COR-L47 (cell line): ENCODE data around the gene NEIL3.

Experiments used
- DNase-seq: peaks from one replicate; lab custom pipeline; 2025; lab: John Stamatoyannopoulos, UW

The NEIL3 gene

GRCh38 chr4:177367336-177367735, 57.7 kb downstream of the NEIL3 start:
- no peak for DNase-seq

DNA sequence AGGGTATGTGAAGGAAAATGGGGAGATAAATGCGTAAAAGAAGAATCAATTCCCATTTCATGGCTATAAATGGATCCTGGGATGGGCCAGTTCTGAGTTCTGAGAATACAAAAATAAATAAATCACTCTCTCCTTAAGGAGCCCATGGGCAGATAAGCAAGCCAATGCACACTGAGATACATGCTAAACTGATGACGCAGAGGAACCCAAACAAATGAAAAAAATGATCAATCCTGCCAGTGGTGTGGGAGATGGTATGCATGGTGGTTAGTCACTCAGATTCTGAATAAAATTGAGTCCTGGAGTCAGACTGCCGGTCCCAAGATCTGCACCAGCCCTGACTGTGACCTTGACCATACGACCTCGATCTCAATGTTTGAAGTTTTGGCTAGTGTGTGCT, 59.7 kb downstream of the NEIL3 start:
- DNase-seq: no peak

DNA sequence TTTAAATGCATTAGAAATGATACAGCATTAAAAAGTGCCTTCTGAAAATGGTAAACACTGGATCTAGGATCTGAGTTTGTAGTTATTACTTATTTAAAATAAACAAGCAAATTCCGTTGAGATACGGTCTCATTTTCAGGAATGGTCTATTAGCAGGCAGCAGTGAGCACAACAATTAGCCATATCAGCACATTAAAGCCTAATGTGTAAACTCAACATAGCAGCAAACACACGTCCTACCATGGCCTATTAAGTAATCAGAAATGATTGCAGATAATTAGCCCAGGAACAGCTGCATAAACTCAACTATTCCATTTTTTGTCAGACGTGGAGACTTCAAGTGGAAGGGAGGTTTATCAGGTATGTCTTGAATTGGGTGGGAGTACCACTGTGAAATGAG, 61.8 kb downstream of the NEIL3 start:
- peak; percentile 40 for DNase-seq

- DNase-seq: no peak
These were observed 65.3 kb downstream of the NEIL3 start for GRCh38 chr4:177374966-177375365.

DNA sequence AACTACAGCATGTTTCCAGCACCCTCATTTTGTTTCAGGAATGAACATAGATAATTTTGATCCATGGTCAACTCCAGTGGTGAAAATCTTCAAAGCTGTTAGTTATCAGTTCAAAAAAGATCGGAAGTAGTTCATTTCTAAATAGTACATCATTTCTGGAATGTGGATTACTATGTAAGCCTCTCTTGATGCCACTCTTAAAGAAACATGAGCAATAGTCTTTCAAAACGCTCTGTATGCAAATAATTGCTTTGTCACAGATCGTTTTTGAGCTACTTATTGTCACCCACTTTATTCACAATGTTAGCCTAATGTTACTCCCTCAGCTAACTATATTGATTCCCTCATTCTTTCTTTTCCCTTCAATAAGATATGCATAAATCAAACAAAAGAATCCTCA, 65.7 kb downstream of the NEIL3 start:
- no peak for DNase-seq

GRCh38 chr4:177376024-177376423, 66.3 kb downstream of the NEIL3 start:
- DNase-seq: no peak

DNA sequence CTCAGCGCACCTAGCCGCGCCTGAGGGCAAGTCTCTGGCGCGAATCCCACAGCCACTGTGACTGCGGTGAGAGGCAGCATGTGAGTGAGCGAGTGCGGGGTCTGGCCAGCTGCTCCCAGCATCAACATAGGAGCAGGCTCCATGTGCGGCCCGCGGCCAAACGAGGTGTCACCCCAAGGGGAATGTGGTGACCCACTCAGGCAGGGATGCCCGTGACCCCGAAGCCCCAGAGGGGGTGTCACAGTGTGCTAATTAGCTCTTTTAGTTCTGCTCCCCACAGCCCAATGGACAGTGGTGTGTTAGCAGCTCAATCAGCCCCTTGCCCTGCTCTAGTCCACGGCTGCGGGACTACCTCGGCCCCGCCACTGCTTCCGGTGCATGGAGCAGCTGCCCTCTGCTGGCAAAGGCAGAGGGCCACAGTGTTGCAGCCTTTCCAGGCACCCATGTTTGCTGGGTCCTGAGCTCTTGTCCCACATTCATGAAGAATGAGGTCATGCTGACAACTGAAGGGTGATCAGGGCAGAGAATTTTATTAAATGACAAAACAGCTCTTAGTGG, 71.1 kb downstream of the NEIL3 start:
- DNase-seq: no peak

DNA sequence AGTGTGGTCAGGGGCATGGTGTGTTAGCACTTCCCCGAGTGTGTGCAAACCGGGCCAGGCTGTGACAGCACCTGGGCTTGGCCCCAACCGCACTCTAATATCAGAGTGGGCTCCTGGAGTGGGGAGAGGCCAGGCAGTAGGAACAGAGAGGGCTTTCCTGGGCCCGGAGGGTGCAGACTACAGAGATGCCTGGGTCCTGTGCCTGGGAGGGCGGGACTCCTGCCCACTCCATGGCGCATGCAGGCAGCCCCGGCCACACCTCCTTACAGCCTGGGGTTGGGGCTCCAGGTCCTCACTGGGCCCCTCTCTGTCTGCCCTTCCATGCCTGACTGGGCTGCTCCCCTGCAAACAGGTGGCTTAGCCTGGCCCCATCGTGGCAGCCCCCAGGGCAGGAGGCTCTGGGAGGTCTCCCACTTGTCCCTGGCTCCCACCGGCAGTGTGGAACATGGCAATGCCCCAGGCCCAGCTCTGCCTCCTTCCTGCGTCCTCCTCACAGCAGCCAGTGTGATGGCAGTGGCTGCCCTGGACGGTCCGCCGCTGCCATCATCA, 72.2 kb downstream of the NEIL3 start:
- no peak for DNase-seq

GRCh38 chr4:177384856-177385397, 75.3 kb downstream of the NEIL3 start:
- no peak for DNase-seq

- no peak for DNase-seq
These were observed 76.1 kb downstream of the NEIL3 start for GRCh38 chr4:177385576-177386277.

- DNase-seq: peak; percentile 46
These were observed 76.7 kb downstream of the NEIL3 start for GRCh38 chr4:177386278-177386815.

DNA sequence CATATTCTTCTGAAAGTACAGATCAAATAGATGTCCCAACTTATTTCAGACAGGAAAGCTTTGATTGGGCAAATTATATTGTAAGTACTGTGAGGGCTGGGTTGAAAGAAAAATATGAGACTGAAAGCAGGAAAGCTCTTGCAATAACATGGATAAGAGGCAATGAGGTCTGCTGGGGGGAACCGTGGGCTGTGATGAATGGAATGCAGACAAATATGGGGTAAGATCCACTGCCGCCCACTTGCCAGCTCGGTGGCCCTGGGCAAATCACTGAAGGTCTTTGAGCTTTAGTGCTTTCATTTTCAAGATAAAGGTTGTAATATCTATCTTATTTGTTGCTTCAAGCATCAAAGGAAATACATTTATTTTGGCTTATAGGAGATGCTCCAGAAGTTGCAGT, 81.6 kb downstream of the NEIL3 start:
- DNase-seq: no peak

DNA sequence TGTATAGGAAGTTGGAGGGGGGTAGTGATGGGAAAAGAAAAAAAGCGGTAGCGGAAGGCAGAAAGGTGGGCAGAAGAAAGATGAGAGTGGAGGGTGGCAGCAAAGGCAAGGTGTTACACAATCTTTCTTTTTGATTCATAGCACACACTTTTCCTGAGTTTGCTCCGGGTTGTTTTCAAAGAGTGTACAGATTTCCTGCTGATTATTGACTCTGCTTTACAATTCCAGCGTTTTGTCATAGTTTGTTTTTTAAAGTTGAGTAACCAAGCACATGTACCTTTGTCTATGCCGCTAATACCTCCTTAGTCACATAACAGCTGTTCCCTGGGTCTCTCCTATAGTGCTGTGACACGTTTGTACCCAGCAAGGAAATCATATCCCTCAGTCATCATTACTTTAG, 82.3 kb downstream of the NEIL3 start:
- DNase-seq: no peak

DNA sequence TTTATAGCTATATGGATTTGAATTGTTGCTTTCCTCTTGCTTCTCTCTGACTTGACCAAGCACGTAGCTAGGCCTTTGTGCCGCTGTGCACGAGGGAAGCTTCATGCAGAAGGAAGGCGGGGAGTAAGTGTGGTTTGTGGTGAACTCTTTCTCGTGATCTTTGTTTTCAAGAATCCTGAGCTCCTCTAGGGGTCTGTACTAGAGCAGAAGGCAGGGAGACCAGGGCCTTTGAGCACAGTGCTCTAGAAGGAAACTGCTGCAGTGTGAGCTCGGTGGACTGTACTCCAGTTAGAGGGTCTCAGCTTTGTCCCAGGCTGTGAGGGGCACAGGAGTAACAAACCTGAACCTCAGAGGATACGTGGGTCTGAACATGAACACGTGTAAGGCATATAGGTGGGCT, 83.6 kb downstream of the NEIL3 start:
- DNase-seq: no peak

DNA sequence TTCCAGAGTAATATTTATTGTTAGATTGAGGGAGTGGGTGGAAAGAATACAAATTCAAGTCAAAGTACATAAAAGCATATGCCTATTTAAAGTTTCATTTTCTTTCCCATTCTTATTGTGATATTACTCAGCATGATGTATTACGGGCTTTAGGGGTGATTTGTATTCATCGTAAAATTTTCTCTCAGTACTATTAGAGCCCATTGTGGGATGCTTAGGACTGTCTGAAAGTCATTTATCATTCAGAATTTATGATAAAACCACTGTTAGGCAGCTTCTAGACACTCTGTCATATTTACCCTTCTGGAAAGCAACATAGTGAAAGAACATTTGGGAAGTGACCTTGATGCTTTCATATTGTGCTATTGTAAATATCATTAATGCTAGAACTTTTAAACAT, 86.7 kb downstream of the NEIL3 start:
- DNase-seq: no peak

DNA sequence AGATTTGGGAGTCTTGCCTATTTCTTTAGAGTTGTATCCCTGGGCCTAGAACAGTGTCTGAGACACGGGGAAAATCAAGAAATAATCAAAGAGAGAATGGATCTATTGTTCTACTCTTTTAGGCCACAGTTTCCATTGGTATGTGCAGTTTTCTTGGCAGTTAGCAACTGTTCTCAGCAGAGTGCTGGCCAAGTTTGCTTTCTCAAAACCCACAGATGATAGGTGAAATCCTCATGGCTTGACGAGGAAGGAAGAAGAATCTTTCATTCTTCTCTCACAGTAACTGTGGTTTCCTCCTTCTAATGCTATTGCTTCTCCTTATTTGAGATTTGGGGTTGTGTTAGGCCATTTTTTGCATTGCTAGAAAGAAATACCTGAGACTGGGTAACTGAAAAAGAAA, 90.4 kb downstream of the NEIL3 start:
- no peak for DNase-seq

DNA sequence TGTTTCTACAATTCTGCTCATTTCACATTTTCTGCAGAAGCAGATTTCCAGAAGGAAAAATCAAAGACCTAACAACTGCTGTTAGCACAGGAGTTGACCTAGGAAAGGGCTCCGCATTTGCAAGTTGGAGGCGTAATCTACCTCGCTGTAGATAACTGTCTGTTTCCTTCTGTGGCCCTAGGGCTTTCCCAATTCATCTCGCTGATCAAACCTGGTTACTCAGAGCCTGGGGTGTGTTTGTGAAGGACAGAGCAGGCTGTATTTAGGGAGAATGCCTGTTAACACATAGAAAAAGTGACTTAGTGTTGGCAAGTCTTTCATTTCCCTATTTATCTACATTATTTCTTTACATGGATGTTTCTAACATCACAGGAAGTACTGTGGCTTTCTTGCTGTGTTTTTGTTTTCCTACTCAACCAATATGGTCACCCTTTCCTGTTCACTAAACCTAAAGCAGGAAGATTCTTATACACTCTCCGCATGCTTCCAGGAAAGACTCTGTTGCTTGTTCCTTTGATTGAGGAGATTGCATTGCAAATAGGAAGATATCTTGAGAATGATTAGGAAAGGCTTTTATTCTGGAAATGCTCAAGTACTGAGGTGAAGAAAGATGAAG, 92.1 kb downstream of the NEIL3 start:
- DNase-seq: no peak

DNA sequence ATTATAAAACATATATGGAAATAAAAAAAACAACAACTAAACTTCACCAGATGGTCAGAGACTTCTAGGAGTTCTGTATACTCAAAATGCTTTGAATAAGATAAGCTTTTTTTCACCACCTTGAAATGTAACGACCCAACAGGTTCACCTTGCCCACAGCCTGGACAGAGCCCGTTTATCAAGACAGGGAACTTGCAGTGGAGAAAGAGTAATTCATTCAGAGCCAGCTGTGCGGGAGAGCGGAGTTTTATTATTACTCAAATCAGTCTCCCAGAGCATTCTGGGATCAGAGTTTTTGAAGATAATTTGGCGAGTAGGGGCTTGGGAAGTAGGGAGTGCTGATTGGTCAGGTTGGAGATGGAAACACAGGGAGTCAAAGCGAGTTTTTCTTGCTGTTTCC, 94.1 kb downstream of the NEIL3 start:
- no peak for DNase-seq

DNA sequence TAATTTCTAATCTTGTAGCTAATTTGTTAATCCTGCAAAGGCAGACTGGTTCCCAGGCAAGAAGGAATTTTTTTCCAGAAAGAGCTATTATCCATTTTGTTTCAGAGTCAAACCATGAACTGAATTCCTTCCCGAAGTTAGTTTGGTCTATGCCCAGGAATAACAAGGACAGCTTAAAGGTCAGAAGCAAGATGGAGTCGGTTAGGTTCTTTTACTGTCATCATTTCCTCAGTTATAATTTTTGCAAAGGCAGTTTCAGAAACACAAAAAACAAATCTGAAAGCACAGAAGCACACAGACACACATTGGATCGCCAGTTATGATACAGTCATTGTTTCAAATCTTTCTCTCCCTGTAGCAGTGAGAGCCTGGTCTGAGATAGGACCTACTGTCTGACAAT, 94.7 kb downstream of the NEIL3 start:
- no peak for DNase-seq

DNA sequence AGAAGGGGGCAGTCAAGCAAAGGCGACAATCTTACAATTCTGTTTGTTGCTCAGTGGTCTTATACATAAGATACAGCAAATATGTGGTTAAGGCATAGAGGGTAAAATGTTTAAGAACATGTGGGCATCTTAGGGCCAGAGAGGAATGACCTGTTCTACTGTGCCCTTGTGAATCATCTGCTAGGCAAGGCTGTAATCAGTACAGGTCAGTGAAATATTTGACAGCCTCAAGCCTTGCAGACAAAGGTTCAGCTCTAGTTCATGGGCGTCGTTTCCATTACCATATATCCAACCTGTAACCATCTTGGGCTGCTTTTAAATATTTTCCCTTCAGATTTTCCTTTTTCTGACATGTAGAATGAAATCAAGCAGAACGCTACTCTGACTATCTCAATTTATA, 95.3 kb downstream of the NEIL3 start:
- no peak for DNase-seq

DNA sequence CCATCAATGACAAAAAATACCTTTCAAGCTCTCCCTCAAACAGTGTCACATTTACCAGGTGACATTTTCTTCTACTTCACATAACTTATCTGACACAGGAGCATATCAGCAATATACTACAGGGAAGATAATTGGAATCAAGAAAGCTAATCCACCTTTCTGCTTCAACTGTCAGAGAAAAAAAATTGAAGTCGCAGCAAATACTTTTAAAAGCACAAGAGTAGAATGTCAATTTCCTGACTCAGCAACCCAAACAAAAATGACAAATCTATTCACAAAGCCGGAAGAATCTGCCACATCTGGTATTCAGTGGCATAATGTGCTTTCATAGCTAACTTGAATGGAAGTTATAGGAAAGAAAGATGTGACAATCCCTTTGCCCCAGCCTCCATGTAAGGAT, 95.8 kb downstream of the NEIL3 start:
- DNase-seq: no peak

- DNase-seq: no peak
These were observed 98.3 kb downstream of the NEIL3 start for GRCh38 chr4:177408023-177408422.

DNA sequence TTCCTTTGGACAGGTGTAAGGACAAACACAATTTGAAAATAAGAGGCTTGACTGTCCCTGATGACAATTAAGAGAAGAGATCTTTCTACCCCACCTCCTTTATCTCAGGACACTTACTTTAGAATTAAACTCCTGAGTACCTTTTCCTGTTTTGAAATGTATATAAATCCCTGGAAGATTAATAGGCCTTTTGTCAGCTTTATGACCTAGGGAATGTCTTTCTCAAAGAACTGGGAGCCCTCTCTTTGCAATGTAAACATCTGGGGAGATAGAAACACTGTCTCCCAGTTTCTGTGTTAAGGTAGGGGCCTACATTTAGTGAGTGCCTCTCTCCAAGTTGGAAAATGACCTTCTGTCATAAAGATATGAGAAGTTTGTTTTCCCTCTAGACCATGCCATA, 100.9 kb downstream of the NEIL3 start:
- DNase-seq: no peak
